Spleen (tissue), 11 donors: ENCODE measurements around the gene KCNJ10. TPM values are rescaled to one million over a fixed set of nuclear protein-coding genes. Genes with fewer than 3 reads are reported as not detected.

Experiments
- DNase-seq: peaks from one replicate; pipeline ENCODE4 v3.0.0-alpha.2; 2020
- H3K27ac ChIP-seq, 8 donors: fragments of 200-600 bp; sonication (generic) in 7 of 8; 1 replicate in 4 of 8; 2 replicates in 4 of 8; pipeline versions ENCODE4 v1.5.0 to v1.8.0; 2016 to 2021; ENCODE audit warnings: inconsistent platforms in 4 of 8, mild to moderate bottlenecking in 4 of 8, moderate library complexity in 1 of 8
- H3K27me3 ChIP-seq, 7 donors: fragments of 200-600 bp; sonication (generic) in 6 of 7; replicated peaks in 1 of 7; 1 replicate in 4 of 7; 2 replicates in 3 of 7; pipeline versions ENCODE4 v1.5.0 to v1.8.0; 2016 to 2021; ENCODE audit warnings: inconsistent platforms in 3 of 7, mild to moderate bottlenecking in 1 of 7
- H3K36me3 ChIP-seq, 6 donors: fragments of 200-600 bp; sonication (generic) in 5 of 6; 1 replicate in 4 of 6; 2 replicates in 2 of 6; pipeline versions ENCODE4 v1.5.0 to v1.8.0; 2016 to 2021; ENCODE audit warnings: inconsistent platforms in 2 of 6
- H3K4me1 ChIP-seq, 6 donors: fragments of 200-600 bp; sonication (generic) in 5 of 6; 1 replicate in 3 of 6; 2 replicates in 3 of 6; pipeline versions ENCODE4 v1.5.0 to v1.8.0; 2016 to 2021; ENCODE audit warnings: inconsistent platforms in 3 of 6
- H3K4me3 ChIP-seq, 8 donors: fragments of 200-600 bp; sonication (generic) in 7 of 8; 1 replicate in 4 of 8; 2 replicates in 4 of 8; pipeline versions ENCODE4 v1.5.0 to v1.8.0; 2016 to 2021; ENCODE audit warnings: inconsistent platforms in 4 of 8, mild to moderate bottlenecking in 4 of 8, moderate library complexity in 2 of 8
- H3K9me3 ChIP-seq, 8 donors: fragments of 200-600 bp; sonication (generic) in 7 of 8; 1 replicate in 4 of 8; 2 replicates in 4 of 8; pipeline versions ENCODE4 v1.5.0 to v1.8.0; 2016 to 2021; ENCODE audit warnings: inconsistent platforms in 4 of 8
- CTCF ChIP-seq, 11 experiments: fragments of 200-600 bp in 7 of 11; fragments of 450-650 bp in 4 of 11; sonication (generic) in 4 of 11; IDR thresholded peaks in 8 of 11; conservative IDR thresholded peaks in 3 of 11; 1 replicate in 7 of 11; 2 replicates in 4 of 11; pipeline versions ENCODE4 v1.4.0 to v1.8.0; 2016 to 2021; ENCODE audit warnings: antibody characterized with exemption in 11 of 11, inconsistent platforms in 4 of 11, mild to moderate bottlenecking in 1 of 11
- POLR2A ChIP-seq, 3 donors: fragments of 450-650 bp; IDR thresholded peaks; one replicate each; pipeline ENCODE4 v1.5.1; 2017; ENCODE audit warnings: antibody characterized with exemption in 3 of 3, mild to moderate bottlenecking in 1 of 3
- POLR2AphosphoS5 ChIP-seq, 3 donors: sonication (generic); formaldehyde crosslinking; IDR thresholded peaks; one replicate each; pipeline ENCODE4 v1.5.1; 2017; ENCODE audit warnings: antibody characterized with exemption in 3 of 3
- WGBS, 5 donors: extraction: QIAGEN DNeasy Blood & Tissue Kit in 3 of 5; methylation state at CpG; one replicate each; pipeline versions ENCODE4 v1.1.5 to v1.1.7; 2013 to 2018; 5-methylcytosine and 5-hydroxymethylcytosine counted together
- intact Hi-C: fragments of 100-400 bp; cut with DNase I; formaldehyde crosslinking; loops from one replicate; pipeline ENCODE4 v1.15.0; 2023; ENCODE audit warnings: low total_unique reads
- polyA plus RNA-seq, 3 donors: library from polyadenylated mRNA; stranded (reverse); fragments of 200-250 nt; gene quantifications; one replicate each; pipeline ENCODE4 v1.2.1, GENCODE V29; 2013
- total RNA-seq, 7 donors: library from RNA; depleted of rRNA in 3 of 7; stranded (reverse); fragments of >200 nt in 3 of 7; fragmentation: NEBNext Ultra II Directional in 4 of 7; extraction: Animal tissue kit (Norgen Biotek cat#: 25700) in 4 of 7; gene quantifications; one replicate each; pipeline versions ENCODE4 v1.1.0 to v1.2.1, GENCODE V29; 2016 to 2021
- donor health status: healthy with polysubstance abuse.
- donor health status: DM: no; HTN: no; CAD: no; lungs with moderate emphysema.
- donor health status: DM: no; HTN: no; CAD: no.
- donor health status: Bipolar disorder and iron deficiency.
- donor health status: healthy.
- donor health status: DM: no; HTN: no; CAD: no.
- donor health status: DM: yes; HTN: yes; CAD: no.

Gene KCNJ10
- total and polyA plus RNA-seq, 10 donors: 3.7 to 30.8 (median 14.2) TPM

- H3K27ac ChIP-seq: peak overlapping the region in 3 of 8 donors; percentile 31 to 47 (median 36)
- intact Hi-C loops: loop anchor here (5.0 to 10.0 kb wide), 3 partner anchors 81 to 183 kb away; partner anchors contain the start of gene PEX19
These were observed 33.9 kb upstream of the KCNJ10 start for GRCh38 chr1:160103658-160104408.

GRCh38 chr1:160101717-160102522, 32.0 kb upstream of the KCNJ10 start:
- peak; percentile 8 for DNase-seq
- H3K27me3 ChIP-seq: no peaks in the 10 kb centered on the region
- no peak for TF ChIP-seq POLR2A (IDR thresholded peaks at IDR 0.05)
- TF ChIP-seq POLR2AphosphoS5 (IDR thresholded peaks at IDR 0.05): no peak
- no peak for TF ChIP-seq CTCF (IDR thresholded peaks at IDR 0.05 in 8 of 11, conservative IDR thresholded peaks at IDR 0.05 in 3 of 11)
- no peaks in the 10 kb centered on the region for H3K9me3 ChIP-seq
- WGBS, 5 donors: 83 to 88% (median 86%) methylated on average over 9 of the region's 9 CpGs
- no peak overlapping the region for H3K4me3 ChIP-seq
- peaks cover 16 to 74% (median 45%) of the 10 kb centered on the region in 6 donors for H3K4me1 ChIP-seq
- no peaks in the 10 kb centered on the region for H3K36me3 ChIP-seq
- intact Hi-C loops: loop anchor here (5.0 to 10.0 kb wide), 3 partner anchors 83 to 185 kb away; partner anchors contain the start of gene PEX19
- peak overlapping the region in 5 of 8 donors; percentile 33 to 93 (median 51) for H3K27ac ChIP-seq

More at GRCh38 chr1:160103658-160104408, 33.9 kb upstream of the KCNJ10 start:
- H3K4me3 ChIP-seq: no peak overlapping the region
- WGBS, 5 donors: 75 to 87% (median 77%) methylated on average over 6 of the region's 6 CpGs
- H3K27me3 ChIP-seq: no peaks in the 10 kb centered on the region
- TF ChIP-seq POLR2A (IDR thresholded peaks at IDR 0.05) (no peak), CTCF (IDR thresholded peaks at IDR 0.05 in 8 of 11, conservative IDR thresholded peaks at IDR 0.05 in 3 of 11) (no peak), POLR2AphosphoS5 (IDR thresholded peaks at IDR 0.05) (no peak)
- H3K4me1 ChIP-seq: peaks cover 6 to 59% (median 32%) of the 10 kb centered on the region in 6 donors
- no peaks in the 10 kb centered on the region for H3K9me3 ChIP-seq
- no peaks in the 10 kb centered on the region for H3K36me3 ChIP-seq
- peak; percentile 56 for DNase-seq

GRCh38 chr1:160101037-160101716, 31.2 kb upstream of the KCNJ10 start:
- Histone ChIP-seq H3K36me3 (no peaks in the 10 kb centered on the region), H3K4me3 (peak overlapping the region in 1 of 8 donors; percentile 22), H3K27me3 (no peaks in the 10 kb centered on the region), H3K9me3 (no peaks in the 10 kb centered on the region), H3K4me1 (peaks cover 23 to 81% (median 52%) of the 10 kb centered on the region in 6 donors), H3K27ac (peak overlapping the region in 6 of 8 donors; percentile 15 to 93 (median 48))
- 22 to 23% (median 22%) methylated on average over 13 of the region's 13 CpGs for WGBS, 5 donors
- peak; percentile 90 for DNase-seq
- intact Hi-C loops: loop anchor here (5.0 to 10.0 kb wide), 3 partner anchors 84 to 186 kb away; partner anchors contain the start of gene PEX19
- TF ChIP-seq POLR2AphosphoS5 (IDR thresholded peaks at IDR 0.05) (peak; percentile 11 to 64 (median 51)), POLR2A (IDR thresholded peaks at IDR 0.05) (no peak), CTCF (IDR thresholded peaks at IDR 0.05 in 8 of 11, conservative IDR thresholded peaks at IDR 0.05 in 3 of 11) (peak; percentile 64 to 95 (median 90))
